Amniotic stem cell (primary cell): ENCODE data around the gene SUSD5.
"Not testable (repeated sequence)": the region's sequence is repeated elsewhere in the genome, so short reads cannot be mapped to it uniquely, and the experiment has no call there.

Source experiments
- DNase-seq: peaks from one replicate; lab custom pipeline; 2025; lab: John Stamatoyannopoulos, UW

The SUSD5 gene

GRCh38 chr3:33152363-33153360, 65.9 kb downstream of the SUSD5 start:
- no peak for DNase-seq

GRCh38 chr3:33149342-33149741, 69.3 kb downstream of the SUSD5 start:
- DNase-seq: no peak

DNA sequence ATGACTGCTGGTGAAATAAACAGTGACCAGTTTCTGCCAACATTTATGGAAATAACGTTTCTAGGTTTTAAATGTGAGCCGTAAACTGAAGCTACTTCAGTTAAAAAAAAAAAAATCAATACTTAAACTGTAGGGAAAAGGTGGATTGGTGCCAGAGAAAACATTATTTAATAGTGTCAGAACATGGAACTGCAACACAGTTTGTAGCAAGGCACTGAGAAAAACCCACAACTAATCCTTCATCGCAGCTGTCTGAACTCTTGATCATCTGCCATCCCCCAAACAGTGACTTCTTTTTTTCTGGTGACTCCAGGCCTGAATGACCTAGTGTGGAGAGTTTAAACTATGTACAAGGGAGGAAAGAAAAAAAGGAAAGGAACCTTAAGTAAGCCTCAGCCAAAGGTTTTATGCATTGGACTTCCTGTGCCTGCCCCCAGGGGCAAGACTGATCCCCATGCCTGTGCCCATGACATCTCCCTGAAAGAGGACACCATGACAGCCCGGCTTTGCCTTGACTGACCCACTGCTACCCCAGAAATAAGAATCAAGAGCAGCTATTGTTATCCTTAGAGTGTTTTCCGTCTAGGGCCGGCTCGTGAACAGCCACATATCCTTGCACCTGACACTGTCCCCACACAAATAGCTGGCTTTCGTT, 71.7 kb downstream of the SUSD5 start:
- no peak for DNase-seq

GRCh38 chr3:33145901-33146580, 72.6 kb downstream of the SUSD5 start:
- DNase-seq: no peak

- no peak for DNase-seq
These were observed 73.2 kb downstream of the SUSD5 start for GRCh38 chr3:33145221-33145900.

GRCh38 chr3:33144433-33144832, 74.2 kb downstream of the SUSD5 start:
- DNase-seq: no peak

DNA sequence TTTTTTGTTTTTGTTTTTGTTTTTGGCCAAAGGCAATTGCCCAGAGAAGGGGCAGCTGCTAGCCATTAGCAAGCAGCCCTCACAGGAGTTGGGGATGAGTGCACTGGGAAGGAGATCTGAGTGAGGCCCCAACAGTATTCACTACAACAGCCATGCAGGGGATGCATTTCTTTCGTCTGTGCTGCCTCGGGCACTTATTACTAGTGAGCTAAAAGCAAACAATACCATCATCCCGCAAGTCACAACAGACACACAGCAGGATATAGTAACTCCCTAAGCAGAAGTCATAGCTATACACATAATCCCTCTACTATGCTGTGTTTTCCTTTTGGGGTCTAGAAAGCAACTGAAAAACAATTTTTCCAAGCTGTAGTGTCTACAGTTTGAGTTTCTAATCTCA, 77.6 kb downstream of the SUSD5 start:
- no peak for DNase-seq

DNA sequence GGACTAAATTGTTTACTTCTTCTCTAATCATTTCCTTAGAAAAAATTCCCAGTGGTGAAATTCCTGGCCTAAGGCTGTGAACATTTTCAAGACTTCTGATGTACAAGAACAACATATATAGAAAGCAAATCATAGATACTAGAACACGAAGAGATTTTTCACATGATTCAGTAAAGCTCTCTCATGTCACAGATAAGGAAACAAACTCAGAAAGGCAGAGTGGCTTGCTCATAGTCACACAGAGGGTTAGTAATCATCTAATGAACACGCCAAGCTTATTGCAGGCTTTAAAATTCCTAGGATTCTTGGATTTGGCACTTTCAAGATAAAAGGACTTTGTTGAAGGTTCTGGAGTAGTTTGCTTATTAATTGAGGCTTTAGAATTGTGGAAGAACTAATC, 78.6 kb downstream of the SUSD5 start:
- DNase-seq: peak; percentile 42

- not testable (repeated sequence) for DNase-seq
These were observed 79.5 kb downstream of the SUSD5 start for GRCh38 chr3:33139006-33139623.

DNA sequence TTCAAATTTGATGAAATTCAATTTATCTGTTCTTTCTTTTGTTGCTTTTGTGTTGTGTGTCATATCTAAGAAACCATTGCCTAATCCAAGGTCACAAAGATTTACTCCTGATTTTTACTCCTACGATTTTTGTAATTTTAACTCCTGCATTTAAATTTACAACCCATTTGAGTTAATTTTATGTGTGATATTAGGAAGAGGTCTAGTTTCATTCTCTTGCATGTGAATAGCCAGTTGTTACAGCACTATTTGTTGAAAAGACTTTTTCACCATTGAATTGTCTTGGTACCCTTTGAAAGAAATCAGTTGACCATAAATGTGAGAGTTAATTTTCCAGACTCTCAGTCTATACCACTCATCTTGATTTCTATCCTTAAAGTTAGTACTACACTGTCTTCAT, 80.9 kb downstream of the SUSD5 start:
- no peak for DNase-seq

- DNase-seq: no peak
These were observed 84.5 kb downstream of the SUSD5 start for GRCh38 chr3:33134026-33134625.

- no peak for DNase-seq
These were observed 86.6 kb downstream of the SUSD5 start for GRCh38 chr3:33132019-33132360.

DNA sequence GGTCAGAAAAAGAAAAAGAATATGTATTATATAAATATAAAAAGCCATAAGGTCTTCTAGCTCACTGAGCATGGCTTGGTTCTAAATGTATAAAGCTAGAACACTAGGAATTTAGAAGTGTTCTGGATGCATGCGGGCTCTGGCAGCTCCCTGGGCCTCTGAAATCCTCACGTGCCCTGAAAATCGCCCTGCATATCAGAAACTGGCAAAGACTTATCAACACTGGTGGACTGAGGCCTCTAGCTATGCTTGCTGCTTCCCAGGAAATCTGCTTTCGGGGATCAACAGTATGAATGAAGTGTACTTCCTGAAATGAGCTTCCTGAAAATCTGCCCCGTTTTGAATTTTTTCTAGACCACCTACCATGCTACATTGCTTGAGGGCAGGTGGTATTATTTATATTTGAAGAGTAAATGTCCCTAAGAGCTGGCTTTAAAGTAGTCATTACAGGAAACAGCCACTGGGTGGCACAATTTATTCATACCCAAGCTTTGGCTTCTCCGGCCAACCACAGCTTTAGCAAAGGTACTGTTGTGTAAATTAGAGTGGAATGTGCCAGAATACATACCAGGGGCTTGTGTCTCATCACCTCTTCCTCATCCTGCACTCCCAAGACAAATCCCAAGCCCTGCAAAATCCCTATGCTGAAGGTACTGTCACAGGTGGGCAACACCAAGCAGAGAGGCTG, 87.1 kb downstream of the SUSD5 start:
- peak; percentile 33 for DNase-seq

GRCh38 chr3:33130144-33130543, 88.5 kb downstream of the SUSD5 start:
- DNase-seq: no peak

DNA sequence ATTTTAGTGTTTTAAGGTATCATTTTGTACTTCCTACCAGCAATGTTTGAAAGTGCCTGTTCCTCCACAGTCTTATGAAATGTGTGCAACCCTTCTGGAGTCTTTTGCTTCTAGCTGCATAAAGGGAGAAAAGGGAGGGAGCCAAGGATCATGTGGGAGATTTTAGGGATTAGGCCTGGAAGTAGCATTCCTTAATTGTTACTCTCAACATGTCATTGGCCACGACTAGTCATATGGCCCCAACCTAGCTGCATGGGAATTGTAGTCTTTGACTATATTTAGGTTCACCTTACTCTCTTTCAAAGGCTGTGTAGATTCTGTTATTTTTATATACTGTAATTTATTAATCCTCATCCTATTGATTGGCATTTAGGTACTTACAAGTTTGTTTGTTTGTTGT, 89.9 kb downstream of the SUSD5 start:
- no peak for DNase-seq

DNA sequence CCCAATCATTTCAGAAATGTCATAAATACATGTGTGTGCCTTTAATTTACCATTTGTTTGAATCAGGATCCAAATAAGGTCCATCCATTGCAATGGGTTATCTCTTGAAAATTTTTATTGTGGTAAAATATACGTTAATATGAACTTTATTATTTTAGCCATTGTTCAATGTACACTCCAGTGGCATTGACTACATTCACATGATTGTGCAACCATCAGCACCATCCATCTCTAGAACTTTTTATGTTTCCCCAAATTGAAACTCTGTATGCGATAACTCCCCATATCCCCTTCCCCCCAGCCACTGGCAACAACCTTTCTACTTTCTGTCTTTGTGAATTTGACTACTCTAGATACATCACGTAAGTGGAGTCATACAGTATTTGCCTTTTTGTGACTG, 92.8 kb downstream of the SUSD5 start:
- DNase-seq: no peak

DNA sequence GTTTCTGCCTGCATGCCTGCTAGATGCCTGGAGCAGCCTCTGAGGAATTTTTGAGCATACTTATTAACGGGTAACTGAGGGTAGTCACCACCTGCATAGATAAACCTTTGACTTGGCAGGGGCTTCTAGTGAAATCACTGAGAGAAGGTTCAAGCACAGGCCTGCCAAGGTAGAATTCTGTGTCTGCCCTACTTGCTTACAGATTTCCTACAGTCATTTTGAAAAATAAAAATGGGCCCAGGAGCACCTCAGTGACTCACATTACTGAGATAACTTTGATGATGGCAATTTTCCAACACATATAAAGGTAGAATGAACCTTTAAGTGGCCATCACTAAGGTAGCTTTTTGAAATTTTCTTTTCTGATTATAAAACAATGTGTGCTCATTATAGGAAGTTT, 94.0 kb downstream of the SUSD5 start:
- DNase-seq: no peak

DNA sequence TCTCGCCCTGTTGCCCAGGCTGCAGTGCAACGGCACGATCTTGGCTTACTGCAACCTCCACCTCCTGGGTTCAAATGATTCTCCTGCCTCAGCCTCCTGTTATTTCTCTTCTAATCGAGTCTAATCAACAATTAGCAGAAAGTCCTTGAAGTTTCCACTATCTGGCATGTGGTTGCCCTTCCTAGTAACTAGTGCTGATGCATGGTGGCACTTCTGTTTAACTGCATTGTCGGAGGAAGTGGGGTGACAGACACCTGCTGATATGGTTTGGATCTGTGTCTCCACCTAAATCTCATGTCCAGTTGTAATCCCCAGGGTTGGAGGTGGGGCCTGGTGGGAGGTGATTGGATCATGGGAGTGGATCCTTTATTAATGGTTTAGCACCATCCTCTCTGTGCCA, 95.6 kb downstream of the SUSD5 start:
- DNase-seq: no peak

DNA sequence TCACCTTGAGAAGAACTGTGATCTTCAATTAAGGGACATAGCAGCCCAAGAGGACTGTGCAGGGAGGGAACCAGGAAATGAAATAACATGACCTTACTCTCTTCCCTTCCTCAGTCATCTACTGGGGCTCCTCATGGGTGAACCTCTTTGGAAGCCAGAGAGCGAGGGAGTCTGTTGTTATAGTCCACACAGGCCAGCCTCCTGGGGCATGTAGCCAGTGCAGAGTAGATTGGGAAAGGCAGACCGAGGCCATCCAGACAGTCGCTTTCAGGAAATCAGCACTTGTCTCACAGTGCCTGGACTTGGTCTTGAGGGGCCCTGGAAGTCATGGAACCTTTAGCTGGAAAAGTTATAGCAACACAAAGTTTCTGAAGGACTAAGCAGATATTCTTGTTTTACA, 98.7 kb downstream of the SUSD5 start:
- no peak for DNase-seq

- DNase-seq: no peak
These were observed 101.1 kb downstream of the SUSD5 start for GRCh38 chr3:33117461-33117860.
